ENCODE results near the gene INO80B.
A peak's percentile ranks its signal among the peaks of the same experiment; 100 is the strongest.
"Not testable (repeated sequence)": the region's sequence is repeated elsewhere in the genome, so short reads cannot be mapped to it uniquely, and the experiment has no call there.

Gene INO80B

GRCh38 chr2:74426181-74426758 lies 28.6 kb upstream of the INO80B start:
- no peak for DNase-seq

- no peak for DNase-seq
Observed at GRCh38 chr2:74427551-74427950, 27.3 kb upstream of the INO80B start.

- no peak for DNase-seq
Observed at GRCh38 chr2:74428675-74429074, 26.2 kb upstream of the INO80B start.

GRCh38 chr2:74429487-74430451 lies 25.1 kb upstream of the INO80B start:
- DNase-seq = no peak

- DNase-seq = no peak
Observed at GRCh38 chr2:74430502-74430901, 24.4 kb upstream of the INO80B start.

GRCh38 chr2:74436111-74436805 lies 18.6 kb upstream of the INO80B start:
- no peak for DNase-seq

- no peak for DNase-seq
Observed at GRCh38 chr2:74436848-74437695, 17.8 kb upstream of the INO80B start.

GRCh38 chr2:74438248-74438647 lies 16.6 kb upstream of the INO80B start:
- no peak for DNase-seq

- no peak for DNase-seq
Observed at GRCh38 chr2:74439373-74439772, 15.5 kb upstream of the INO80B start.

GRCh38 chr2:74439803-74440377 lies 15.0 kb upstream of the INO80B start:
- no peak for DNase-seq

GRCh38 chr2:74440378-74441169 lies 14.3 kb upstream of the INO80B start:
- DNase-seq = peak; percentile 75

- DNase-seq = no peak
Observed at GRCh38 chr2:74441170-74441689, 13.7 kb upstream of the INO80B start.

GRCh38 chr2:74441690-74442482 lies 13.0 kb upstream of the INO80B start, which contains the start of gene RTKN:
RTKN (minus strand) TSS chr2:74441937; CDS start chr2:74441816, 121 bp downstream.
- DNase-seq = peak; percentile 75

- DNase-seq = not testable (repeated sequence)
Observed at GRCh38 chr2:74442483-74443297, 12.2 kb upstream of the INO80B start.

GRCh38 chr2:74444498-74445318 lies 10.2 kb upstream of the INO80B start:
- DNase-seq = no peak

GRCh38 chr2:74447230-74447999 lies 7.5 kb upstream of the INO80B start:
- DNase-seq = no peak

- DNase-seq = no peak
Observed at GRCh38 chr2:74448771-74449170, 6.1 kb upstream of the INO80B start.

Measured in NCI-H510A (cell line).